GM23338 (cell line): ENCODE results near the gene EYS. TPM values are rescaled to one million over a fixed set of nuclear protein-coding genes. Genes with fewer than 3 reads are reported as not detected.
A peak's percentile ranks its signal among the peaks of the same experiment; 100 is the strongest.

ENCODE experiments used
- ATAC-seq: fragments of 200-7000 bp; cut with Tn5 transposase; 3 replicates; pipeline ENCODE4 v1.9.1; 2020
- DNase-seq: peaks from one replicate; pipeline ENCODE4 v3.0.0-alpha.2; 2015; ENCODE audit warnings: low spot score
- H2AFZ ChIP-seq: fragments of 200-600 bp; sonication (generic); 2 replicates; pipeline ENCODE4 v1.8.0; 2016; ENCODE audit warnings: antibody characterized with exemption, mild to moderate bottlenecking, moderate library complexity
- H3F3A ChIP-seq: fragments of 200-600 bp; sonication (generic); replicated peaks from 2 replicates; pipeline ENCODE4 v1.8.0; 2017; ENCODE audit warnings: antibody characterized with exemption, mixed run types, low read depth
- H3K27ac ChIP-seq: fragments of 200-600 bp; sonication (generic); 2 replicates; pipeline ENCODE4 v1.6.1; 2016; ENCODE audit warnings: low read depth
- H3K27me3 ChIP-seq: fragments of 200-600 bp; sonication (generic); 2 replicates; pipeline ENCODE4 v1.8.0; 2016; ENCODE audit warnings: mild to moderate bottlenecking, mixed run types, moderate library complexity; ENCODE audit not compliant: insufficient read depth
- H3K36me3 ChIP-seq: fragments of 200-600 bp; sonication (generic); 2 replicates; pipeline ENCODE4 v1.8.0; 2016; ENCODE audit warnings: mild to moderate bottlenecking; ENCODE audit not compliant: insufficient read depth
- H3K4me1 ChIP-seq: fragments of 200-600 bp; sonication (generic); 2 replicates; pipeline ENCODE4 v1.8.0; 2016; ENCODE audit warnings: mild to moderate bottlenecking, moderate library complexity; ENCODE audit not compliant: insufficient read depth
- H3K4me2 ChIP-seq: fragments of 200-600 bp; sonication (generic); 2 replicates; pipeline ENCODE4 v1.7.1; 2017; ENCODE audit warnings: mixed run types
- H3K4me3 ChIP-seq: fragments of 200-600 bp; sonication (generic); 2 replicates; pipeline ENCODE4 v1.6.1; 2016; ENCODE audit warnings: mixed run types
- H3K79me2 ChIP-seq: fragments of 200-600 bp; sonication (generic); replicated peaks from 2 replicates; pipeline ENCODE4 v1.8.0; 2017; ENCODE audit warnings: mild to moderate bottlenecking; ENCODE audit not compliant: insufficient read depth
- H3K9me2 ChIP-seq: fragments of 200-600 bp; sonication (generic); 2 replicates; pipeline ENCODE4 v1.8.0; 2017; ENCODE audit not compliant: insufficient read depth
- H4K20me1 ChIP-seq: fragments of 200-600 bp; sonication (generic); replicated peaks from 2 replicates; pipeline ENCODE4 v1.8.0; 2017; ENCODE audit warnings: mild to moderate bottlenecking; ENCODE audit not compliant: insufficient read depth
- H3K27ac Mint-ChIP-seq: 2 replicates; pipeline ENCODE4 v1.8.0; 2020; ENCODE audit warnings: inconsistent platforms, mild to moderate bottlenecking, moderate library complexity, mixed read lengths
- H3K27me3 Mint-ChIP-seq: 3 replicates; pipeline ENCODE4 v1.8.0; 2022; ENCODE audit warnings: low read depth, mild to moderate bottlenecking, moderate library complexity, mixed read lengths, inconsistent platforms; ENCODE audit not compliant: insufficient read depth, poor library complexity
- H3K36me3 Mint-ChIP-seq: 3 replicates; pipeline ENCODE4 v1.8.0; 2021; ENCODE audit warnings: low read depth, mild to moderate bottlenecking, inconsistent platforms, moderate library complexity, mixed read lengths
- H3K4me1 Mint-ChIP-seq: 3 replicates; pipeline ENCODE4 v1.8.0; 2020; ENCODE audit warnings: mild to moderate bottlenecking, inconsistent platforms, mixed read lengths
- H3K4me3 Mint-ChIP-seq: 3 replicates; pipeline ENCODE4 v1.8.0; 2021; ENCODE audit warnings: moderate library complexity, mild to moderate bottlenecking, inconsistent platforms, mixed read lengths
- H3K9me3 Mint-ChIP-seq: 3 replicates; pipeline ENCODE4 v1.8.0; 2020; ENCODE audit warnings: moderate library complexity, mild to moderate bottlenecking, inconsistent platforms, mixed read lengths
- CREB1 ChIP-seq: fragments of 250-450 bp; sonication (Bioruptor Pico); IDR thresholded peaks from 2 replicates; pipeline ENCODE4 v1.5.0; 2020; ENCODE audit warnings: low read depth, mild to moderate bottlenecking, moderate library complexity
- CTCF ChIP-seq, 2 experiments: fragments of 200-600 bp in 1 of 2; sonication (generic) in 1 of 2; conservative IDR thresholded peaks; 2 replicates each; pipeline versions ENCODE4 v1.5.1 to v1.6.1; 2016 to 2017; ENCODE audit warnings: antibody characterized with exemption in 2 of 2, low read depth in 2 of 2, mild to moderate bottlenecking in 2 of 2, moderate library complexity in 1 of 2
- ETS1 ChIP-seq: IDR thresholded peaks from 2 replicates; pipeline ENCODE4 v1.6.1; 2016; ENCODE audit warnings: antibody characterized with exemption
- EZH2 ChIP-seq: fragments of 200-600 bp; sonication (generic); IDR thresholded peaks from one replicate; pipeline ENCODE4 v1.8.0; 2017; ENCODE audit warnings: antibody characterized with exemption, mild to moderate bottlenecking, low read depth; ENCODE audit not compliant: unreplicated experiment
- EZH2phosphoT487 ChIP-seq: fragments of 200-600 bp; sonication (generic); IDR thresholded peaks from one replicate; pipeline ENCODE4 v1.8.1; 2018; ENCODE audit warnings: antibody characterized with exemption; ENCODE audit not compliant: unreplicated experiment
- JUNB ChIP-seq: IDR thresholded peaks from one replicate; pipeline ENCODE4 v1.6.1; 2016; ENCODE audit warnings: antibody characterized with exemption; ENCODE audit not compliant: unreplicated experiment
- NANOG ChIP-seq: IDR thresholded peaks from 2 replicates; pipeline ENCODE4 v1.6.1; 2016; ENCODE audit warnings: antibody characterized with exemption, borderline replicate concordance
- POLR2AphosphoS5 ChIP-seq: IDR thresholded peaks from 2 replicates; pipeline ENCODE4 v1.6.1; 2016; ENCODE audit warnings: antibody characterized with exemption, low read depth
- STAT1 ChIP-seq: IDR thresholded peaks from one replicate; pipeline ENCODE4 v1.6.1; 2016; ENCODE audit warnings: antibody characterized with exemption; ENCODE audit not compliant: unreplicated experiment
- ZNF114 ChIP-seq: fragments of 250-450 bp; sonication (Bioruptor Pico); IDR thresholded peaks from 2 replicates; pipeline ENCODE4 v1.5.0; 2020; ENCODE audit warnings: mild to moderate bottlenecking, moderate library complexity
- ZNF331 ChIP-seq: fragments of 250-450 bp; sonication (Bioruptor Pico); IDR thresholded peaks from 2 replicates; pipeline ENCODE4 v1.5.0; 2020; ENCODE audit warnings: low read depth, mild to moderate bottlenecking, moderate library complexity
- ZNF462 ChIP-seq: fragments of 250-450 bp; sonication (Bioruptor Pico); IDR thresholded peaks from 2 replicates; pipeline ENCODE4 v1.5.0; 2020; ENCODE audit warnings: mild to moderate bottlenecking, moderate library complexity
- polyA plus RNA-seq: library from polyadenylated mRNA; unstranded; fragments of >200 nt; fragmentation: Nextera tagmentation; extraction: Ambion mirVana; gene quantifications from 2 replicates; pipeline ENCODE4 v1.2.1, GENCODE V29; 2016
- total RNA-seq: library from RNA; depleted of rRNA; stranded (reverse); fragments of >200 nt; shearing (Covaris generic); gene quantifications from 2 replicates; pipeline ENCODE4 v1.2.3, GENCODE V29; 2014

Gene EYS
- total and polyA plus RNA-seq, 2 experiments from 2014 or later, result 0.38 to 0.52 TPM

- H3K4me1 ChIP-seq, result no peaks in the 10 kb centered on the region
- ATAC-seq, result no peak
- TF ChIP-seq CTCF (conservative IDR thresholded peaks at IDR 0.05; ENCODE audit: low read depth in 2 of 2), result no peak
- no peak for TF ChIP-seq POLR2AphosphoS5
- no peak for TF ChIP-seq NANOG
- no peak for TF ChIP-seq CREB1 (CRISPR knock-in tag)
- no peak for TF ChIP-seq STAT1
- no peak for TF ChIP-seq JUNB
- TF ChIP-seq EZH2phosphoT487, result no peak
- TF ChIP-seq ZNF462, result no peak
- TF ChIP-seq ZNF331 (CRISPR knock-in tag), result no peak
- TF ChIP-seq ZNF114 (CRISPR knock-in tag), result no peak
- TF ChIP-seq EZH2, result no peak
- no peak for TF ChIP-seq ETS1
- H4K20me1 ChIP-seq, result no peaks in the 10 kb centered on the region
- H3K27me3 ChIP-seq, result no peaks in the 10 kb centered on the region
- H3K27ac ChIP-seq, result no peak overlapping the region
- no peaks in the 10 kb centered on the region for H3K4me1 Mint-ChIP-seq
- H3K36me3 ChIP-seq, result no peaks in the 10 kb centered on the region
- H3K27me3 Mint-ChIP-seq, result no peaks in the 10 kb centered on the region
- H3K27ac Mint-ChIP-seq, result no peak overlapping the region
- no peaks in the 10 kb centered on the region for H3K36me3 Mint-ChIP-seq
- no peak overlapping the region for H3K4me3 ChIP-seq
- no peaks in the 10 kb centered on the region for H3F3A ChIP-seq
- no peaks in the 10 kb centered on the region for H3K79me2 ChIP-seq
- H3K4me3 Mint-ChIP-seq, result no peak overlapping the region
- no peaks in the 10 kb centered on the region for H3K9me3 Mint-ChIP-seq
- no peak overlapping the region for H3K4me2 ChIP-seq
- no peak for DNase-seq
- H2AFZ ChIP-seq, result peak overlapping the region; percentile 56; the same call in 1 of the 2 replicates
- H3K9me2 ChIP-seq, result no peaks in the 10 kb centered on the region
Observed at GRCh38 chr6:63817492-63818050, 1889.5 kb downstream of the EYS start.
